Measurements from ENCODE around the gene CCNO. TPM values are rescaled to one million over a fixed set of nuclear protein-coding genes. Genes with fewer than 3 reads are reported as not detected.

Gene CCNO
- 0.13 and 0.65 TPM in 2 replicates for total RNA-seq

DNA sequence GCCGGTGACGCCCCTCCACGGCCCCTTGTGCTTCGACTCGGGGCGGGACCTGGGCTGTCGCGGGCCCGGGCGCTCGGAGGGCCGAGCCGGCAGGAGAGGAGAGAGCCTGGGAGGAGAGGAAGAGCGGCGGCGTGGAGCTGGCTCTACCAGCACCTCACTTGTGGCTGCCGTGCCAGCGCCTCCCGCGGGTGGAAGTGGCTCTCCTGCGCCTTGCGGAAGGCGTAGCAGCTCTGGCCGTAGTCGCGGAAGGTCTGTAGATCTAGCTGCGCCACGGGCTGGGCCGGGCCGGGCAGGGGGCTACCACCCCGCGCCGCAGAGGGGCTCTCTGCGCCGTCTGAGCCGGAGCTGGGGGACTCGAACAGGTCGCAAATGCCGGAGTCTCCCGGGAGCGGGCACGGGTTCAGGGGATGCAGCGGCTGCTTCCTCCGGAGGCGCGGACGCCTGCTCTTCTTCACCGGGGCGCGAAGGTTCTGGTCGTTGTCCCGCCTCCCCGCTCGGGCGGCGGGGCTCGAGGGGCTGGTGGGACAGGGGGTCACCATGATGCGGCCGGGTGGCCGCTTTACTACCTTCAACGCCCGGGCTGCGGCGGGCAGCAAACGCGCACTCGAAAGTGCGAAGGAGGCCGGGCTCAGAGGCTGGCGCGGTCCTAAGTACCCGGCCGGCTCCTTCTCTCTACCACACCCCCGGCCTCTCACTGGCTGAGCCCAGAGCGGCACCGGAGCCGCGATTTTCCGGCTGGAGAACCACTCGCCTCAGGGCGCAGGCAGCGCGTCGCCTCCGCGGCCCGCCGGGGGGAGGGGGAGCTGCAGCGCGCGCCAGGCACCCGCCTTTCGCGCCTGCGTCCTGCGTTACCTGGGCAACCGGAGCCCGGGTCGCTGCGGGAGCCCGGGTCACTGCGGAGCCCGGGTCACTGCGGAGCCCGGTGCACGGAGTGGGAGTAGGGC lies at the start of gene CCNO:
CCNO (minus strand) TSS at position 624 of the 944 bp plus-strand sequence; CDS start at position 539, 85 bp downstream.

GRCh38 chr5:55226934-55227663 lies 6.3 kb downstream of the CCNO start, which contains the start of gene MCIDAS:
TSS of gene MCIDAS (minus strand) at chr5:55227315. CDS start at chr5:55227138, 177 bp downstream.

Other genes with a start within 250 kb of the CCNO start
- 411 and 422 TPM in 2 replicates for gene ESM1, start 248.0 kb downstream of the CCNO start, total RNA-seq
- gene GZMK, start 209.4 kb downstream of the CCNO start, total RNA-seq = not detected in 2 replicates
- not detected in 2 replicates for gene GZMA, start 131.0 kb downstream of the CCNO start, total RNA-seq
- gene GPX8, start 73.4 kb downstream of the CCNO start, total RNA-seq = 101 and 118 TPM in 2 replicates
- 0.13 and 0.22 TPM in 2 replicates for gene CDC20B, start 60.4 kb downstream of the CCNO start, total RNA-seq
- not detected in 2 replicates for gene MCIDAS, start 6.3 kb downstream of the CCNO start, total RNA-seq
- gene DHX29, start 74.1 kb upstream of the CCNO start, total RNA-seq = 60.4 and 61.2 TPM in 2 replicates
- 200 and 251 TPM in 2 replicates for gene MTREX, start 74.4 kb upstream of the CCNO start, total RNA-seq

All from thoracic aorta endothelial cell (primary cell).